GM19455 (cell line): ENCODE measurements around the gene MYO18B.

ENCODE experiments used
- ATAC-seq: cut with Tn5 transposase; IDR thresholded peaks from one replicate; pipeline ENCODE4 v1.9.1; 2021; ENCODE audit not compliant: unreplicated experiment

The MYO18B gene

DNA sequence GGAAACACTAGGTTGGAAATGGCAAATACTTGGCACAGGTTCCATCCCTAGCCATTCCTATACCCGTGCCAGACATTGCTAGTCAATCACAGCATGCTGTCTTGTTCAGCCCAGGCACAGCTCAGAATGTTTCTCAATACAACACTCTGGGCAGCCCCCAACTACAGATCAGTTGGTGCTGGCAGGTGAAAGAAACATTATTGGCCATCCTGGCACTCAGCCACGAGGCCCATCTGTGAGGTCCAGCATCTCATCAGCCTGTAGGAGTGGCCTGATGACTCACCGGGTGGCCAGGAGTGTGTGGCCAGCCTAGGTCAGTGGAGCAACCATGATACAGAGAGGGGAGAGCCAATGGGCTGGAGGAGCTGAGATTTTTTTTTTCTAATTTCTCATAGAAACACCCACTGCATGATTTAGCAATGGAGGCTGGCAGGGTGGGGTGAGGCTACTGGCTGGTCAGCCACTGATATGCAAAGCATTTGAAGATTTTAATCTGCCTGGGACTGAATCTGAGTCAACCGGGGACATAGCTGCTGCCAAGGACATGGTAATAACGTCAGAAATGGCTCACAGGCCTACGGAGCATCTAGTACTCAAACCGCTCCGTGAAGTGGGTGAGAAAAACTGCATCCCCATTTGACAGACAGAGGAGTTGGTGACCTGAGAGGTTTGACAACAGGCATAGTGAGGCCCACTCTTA is 5.4 kb downstream of the MYO18B start:
- ATAC-seq = no peak

DNA sequence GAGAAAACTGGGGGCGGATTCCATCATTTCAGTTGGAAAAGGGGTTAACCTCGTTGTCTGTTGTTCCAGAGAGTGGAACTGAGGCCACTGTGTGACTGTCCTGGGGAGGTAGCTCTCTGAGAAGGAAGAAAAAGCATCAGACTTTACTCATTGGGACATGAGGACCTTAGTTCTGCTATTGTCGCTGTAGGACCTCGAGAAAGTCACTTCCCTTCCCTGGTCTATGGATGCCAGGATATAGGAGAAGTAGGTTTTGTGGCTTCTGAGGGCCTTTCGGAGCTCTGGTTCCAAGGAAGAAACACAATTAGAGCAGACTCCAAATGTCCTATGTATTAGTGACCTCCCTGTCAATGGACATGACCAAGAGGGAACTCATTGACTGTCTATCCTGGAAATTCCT is 6.2 kb downstream of the MYO18B start:
- ATAC-seq = no peak

DNA sequence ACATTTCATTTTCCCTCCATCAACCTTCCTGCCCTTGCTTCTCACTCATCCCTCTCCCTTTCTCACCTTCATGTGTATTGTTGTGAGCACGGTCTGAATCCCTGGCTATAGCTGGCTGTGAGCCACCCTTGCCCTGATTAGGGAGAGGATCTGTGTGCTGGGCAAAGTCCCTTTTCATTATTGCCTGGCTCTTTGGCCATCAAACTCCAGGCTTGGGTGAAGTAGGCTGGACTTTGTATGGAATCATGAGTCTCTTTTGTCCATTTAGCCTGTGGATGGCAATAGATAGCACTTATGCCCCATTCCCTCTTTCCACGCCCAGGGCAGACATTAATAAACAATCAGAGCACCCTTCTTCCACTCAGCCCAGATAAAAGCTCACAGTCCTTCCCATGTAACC is 6.7 kb downstream of the MYO18B start:
- no peak for ATAC-seq

DNA sequence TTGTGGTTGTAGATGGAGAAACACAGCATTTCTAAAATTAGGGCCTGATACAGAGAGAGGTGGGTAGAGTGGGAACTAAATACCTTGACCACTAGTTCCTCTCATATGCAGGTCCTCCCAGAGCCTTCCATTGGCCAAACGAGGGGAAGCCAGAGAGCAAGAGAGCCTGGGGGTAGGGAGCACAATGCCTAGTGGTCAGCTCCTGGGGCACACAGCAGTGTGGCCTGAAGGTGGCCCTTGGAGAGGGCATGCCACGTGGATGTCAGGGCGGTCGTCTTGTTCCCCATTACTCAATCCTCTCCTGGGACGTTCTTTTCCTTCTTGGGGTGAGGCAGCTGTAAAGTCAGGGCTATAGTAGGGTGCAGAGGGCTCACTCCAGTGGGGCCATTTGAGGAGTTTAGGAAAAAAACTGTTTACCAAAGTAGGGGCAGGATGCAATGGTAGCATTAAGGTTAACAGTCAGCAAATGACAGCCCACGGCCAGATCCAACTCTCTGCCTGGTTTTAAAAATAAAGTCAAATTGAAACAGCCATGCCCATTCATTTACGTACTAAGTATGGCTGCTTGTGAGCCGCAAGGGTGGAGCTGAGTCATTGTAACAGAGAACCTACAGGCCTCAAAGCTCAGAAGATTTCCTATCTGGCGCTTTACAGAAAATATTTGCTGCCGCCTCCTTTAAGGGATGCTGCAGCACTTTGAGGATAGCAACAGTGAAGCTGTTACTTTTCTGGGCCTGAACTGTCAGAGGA is 7.6 kb downstream of the MYO18B start:
- peak; percentile 66 for ATAC-seq

DNA sequence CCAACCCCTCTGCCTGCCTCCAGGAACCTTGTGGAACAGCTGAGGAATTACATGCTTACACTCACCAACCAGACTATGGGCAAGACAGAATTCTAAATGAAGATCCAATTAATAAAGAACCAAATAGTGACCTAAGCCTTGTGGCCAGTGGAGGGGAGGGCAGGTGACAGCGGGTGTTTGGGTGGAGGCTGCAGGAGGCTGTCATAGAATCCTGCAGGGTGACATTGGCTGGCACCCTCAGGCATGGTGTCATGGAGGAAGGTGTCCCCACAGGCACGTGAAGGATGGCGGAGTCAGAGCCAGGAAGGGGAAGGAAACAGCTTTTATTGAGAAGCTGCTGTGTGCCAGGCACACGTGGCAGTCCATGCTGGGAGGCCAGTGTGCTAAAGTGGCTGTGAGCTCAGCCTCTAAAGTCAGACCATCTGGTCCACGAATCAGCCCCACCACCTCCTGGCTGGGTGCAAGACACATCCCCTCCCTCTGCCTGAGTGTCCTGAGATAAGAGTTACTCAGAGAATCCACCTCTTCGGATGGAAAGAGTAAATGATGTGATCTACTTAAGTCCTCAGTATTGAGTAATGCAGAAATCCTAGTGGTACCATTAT is 8.7 kb downstream of the MYO18B start:
- no peak for ATAC-seq

DNA sequence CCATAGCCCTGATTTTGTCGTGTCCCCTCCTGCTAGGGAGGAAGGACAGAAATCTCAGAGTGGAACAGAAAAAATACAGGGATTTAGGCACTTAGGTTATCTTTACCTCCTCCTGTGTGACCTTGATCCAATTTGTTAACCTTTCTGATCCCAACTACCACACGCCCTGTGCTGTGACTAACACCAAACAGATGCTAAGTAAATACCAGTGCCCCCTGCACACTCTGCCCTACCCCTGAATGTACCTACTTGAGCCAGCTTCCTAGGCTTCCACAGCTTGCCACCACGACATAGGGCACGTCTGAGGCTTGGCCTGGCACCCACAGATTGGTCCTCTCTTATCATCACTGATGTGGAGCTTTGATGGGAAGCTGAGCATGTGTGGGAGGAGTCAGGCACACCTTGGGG is 9.2 kb downstream of the MYO18B start:
- no peak for ATAC-seq

DNA sequence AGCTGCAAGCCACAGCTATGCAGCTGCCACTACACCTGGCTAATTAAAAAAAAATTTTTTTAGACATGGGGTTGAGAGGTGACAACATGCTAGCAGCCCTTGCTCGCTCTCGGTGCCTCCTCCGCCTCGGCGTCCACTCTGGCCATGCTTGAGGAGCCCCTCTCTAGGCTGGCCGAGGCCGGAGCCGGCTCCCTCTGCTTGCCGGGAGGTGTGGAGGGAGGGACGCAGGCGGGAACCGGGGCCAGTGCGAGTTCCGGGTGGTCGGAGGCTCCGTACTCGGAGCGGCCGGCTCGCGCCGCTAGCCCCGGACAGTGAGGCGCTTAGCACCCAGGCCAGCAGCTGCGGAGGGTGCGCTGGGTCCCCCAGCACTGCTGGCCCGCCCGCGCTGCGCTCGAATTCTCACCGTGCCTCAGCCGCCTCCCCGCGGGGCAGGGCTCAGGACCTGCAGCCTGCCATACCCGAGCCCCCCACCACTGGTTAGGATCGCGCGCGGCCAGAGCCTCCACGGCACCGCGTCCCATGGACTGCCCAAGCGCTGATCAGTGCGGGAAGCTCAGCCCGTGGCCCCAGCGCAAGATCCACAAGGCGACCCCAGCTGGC is 10.7 kb downstream of the MYO18B start:
- no peak for ATAC-seq

DNA sequence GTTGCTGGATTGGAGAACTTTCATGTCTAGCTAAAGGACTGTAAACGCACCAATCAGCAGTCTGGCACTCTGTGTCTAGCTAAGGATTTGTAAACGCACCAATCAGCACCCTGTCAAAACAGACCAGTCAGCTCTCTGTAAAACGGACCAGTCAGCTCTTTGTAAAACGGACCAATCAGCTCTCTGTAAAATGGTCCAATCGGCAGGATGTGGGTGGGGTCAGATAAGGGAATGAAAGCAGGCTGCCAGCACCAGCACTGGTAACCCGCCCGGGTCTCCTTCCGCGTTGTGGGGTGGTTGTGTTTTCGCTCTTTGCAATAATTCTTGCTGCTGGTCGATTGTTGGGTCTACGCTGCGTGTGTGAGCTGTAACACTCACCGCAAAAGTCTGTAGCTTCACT is 11.3 kb downstream of the MYO18B start:
- no peak for ATAC-seq

DNA sequence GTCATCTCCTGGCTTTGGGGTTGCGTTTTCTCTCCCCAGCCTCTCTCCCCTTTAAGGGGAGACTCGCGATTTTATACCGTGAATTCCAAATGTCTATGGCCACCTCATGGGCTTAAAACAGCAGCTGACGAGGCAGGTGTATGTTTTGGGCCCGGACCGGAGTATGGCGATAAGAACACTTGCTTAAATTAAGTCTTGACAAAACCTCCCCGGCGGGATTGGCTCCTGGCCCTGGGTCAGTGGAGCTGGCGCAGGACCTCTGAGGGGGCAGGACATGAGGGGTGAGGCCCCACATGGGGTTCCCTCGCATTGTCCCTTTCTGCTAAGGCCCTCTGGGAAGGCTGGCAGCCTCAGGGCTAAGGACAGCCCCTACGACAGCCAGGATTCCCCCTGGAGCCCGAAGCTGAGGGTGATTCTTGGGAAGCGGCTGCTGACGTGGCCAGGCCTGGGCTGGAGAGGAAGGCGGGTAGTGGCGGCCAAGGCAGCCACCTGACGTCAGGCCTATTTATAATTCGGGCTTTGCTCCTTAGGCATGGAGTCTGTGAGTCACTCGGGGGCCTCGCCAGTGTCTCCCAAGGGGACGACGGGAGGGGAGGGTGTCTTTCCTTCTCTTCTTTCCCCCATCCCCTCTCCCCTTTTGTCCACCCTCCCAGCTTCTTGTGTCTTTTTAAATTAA is 12.7 kb downstream of the MYO18B start:
- ATAC-seq = no peak

DNA sequence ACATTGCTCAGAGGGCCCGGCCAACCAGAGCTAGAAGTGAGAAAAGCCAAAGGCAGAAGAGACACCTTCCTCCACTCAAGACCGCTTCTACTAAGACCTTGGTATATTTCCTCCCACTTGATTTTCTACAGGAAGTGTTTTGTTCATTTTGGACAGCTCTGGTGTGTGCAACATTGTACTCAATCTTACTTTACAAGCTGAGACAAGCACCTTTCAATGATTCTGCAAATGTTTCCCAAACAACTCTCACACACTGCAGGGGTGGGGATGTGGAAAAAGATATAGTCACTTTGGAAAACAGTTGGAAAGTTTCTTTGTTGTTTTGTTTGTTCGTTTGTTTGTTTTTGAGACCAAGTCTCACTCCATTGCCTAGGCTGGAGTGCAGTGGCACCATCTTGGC is 15.7 kb downstream of the MYO18B start:
- no peak for ATAC-seq

DNA sequence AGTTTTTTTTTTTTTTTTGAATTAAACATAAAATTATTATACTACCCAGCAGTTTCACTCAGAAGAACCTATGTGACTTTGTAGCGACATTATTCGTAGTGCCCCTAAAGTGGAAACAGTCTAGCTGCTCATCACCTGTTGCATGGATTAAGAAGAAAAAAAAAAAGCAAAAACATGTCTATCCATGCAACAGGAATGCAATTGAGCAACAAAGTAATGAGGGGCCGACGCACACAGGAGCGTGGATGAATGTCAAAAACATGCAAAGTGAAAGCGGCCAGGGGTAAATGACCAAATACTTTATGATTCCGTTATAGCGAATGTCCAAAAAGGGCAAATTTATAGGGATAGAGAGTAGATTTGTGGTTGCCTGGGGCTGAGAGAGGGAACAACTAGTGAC is 16.3 kb downstream of the MYO18B start:
- no peak for ATAC-seq

DNA sequence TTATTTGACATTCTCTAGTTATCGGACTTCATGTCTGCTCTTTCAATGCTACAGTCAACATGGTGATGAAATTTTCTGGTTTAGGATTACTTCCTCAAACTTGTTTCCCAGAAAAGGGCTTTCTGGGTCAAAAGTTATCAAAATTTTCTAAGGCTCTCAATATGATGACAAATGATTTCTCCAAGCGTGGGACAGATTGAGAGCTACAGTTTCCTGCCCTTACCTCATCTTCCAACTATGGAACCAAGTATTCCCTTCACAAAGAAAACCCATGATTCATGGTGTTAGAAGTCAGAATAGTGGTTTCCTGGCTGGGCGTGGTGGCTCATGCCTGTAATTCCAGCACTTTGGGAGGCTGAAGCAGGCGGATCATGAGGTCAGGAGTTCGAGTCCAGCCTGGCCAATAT is 17.8 kb downstream of the MYO18B start:
- no peak for ATAC-seq

DNA sequence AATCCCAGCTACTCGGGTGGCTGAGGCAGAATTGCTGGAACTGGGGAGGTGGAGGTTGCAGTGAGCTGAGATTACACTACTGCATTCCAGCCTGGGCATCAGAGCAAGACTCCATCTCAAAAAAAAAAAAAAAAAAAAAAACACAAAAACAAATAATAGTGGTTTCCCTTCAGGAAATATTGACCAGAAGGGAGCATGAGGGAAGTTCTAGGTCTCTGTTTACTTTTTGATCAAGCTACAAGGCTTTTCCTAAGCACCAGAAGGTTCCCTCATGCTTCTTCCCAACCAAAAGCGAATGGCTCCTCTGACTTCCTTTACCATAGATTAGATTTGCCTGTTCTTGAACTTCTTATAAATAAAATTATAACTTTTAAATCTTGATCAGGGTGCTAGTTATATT is 18.3 kb downstream of the MYO18B start:
- no peak for ATAC-seq

DNA sequence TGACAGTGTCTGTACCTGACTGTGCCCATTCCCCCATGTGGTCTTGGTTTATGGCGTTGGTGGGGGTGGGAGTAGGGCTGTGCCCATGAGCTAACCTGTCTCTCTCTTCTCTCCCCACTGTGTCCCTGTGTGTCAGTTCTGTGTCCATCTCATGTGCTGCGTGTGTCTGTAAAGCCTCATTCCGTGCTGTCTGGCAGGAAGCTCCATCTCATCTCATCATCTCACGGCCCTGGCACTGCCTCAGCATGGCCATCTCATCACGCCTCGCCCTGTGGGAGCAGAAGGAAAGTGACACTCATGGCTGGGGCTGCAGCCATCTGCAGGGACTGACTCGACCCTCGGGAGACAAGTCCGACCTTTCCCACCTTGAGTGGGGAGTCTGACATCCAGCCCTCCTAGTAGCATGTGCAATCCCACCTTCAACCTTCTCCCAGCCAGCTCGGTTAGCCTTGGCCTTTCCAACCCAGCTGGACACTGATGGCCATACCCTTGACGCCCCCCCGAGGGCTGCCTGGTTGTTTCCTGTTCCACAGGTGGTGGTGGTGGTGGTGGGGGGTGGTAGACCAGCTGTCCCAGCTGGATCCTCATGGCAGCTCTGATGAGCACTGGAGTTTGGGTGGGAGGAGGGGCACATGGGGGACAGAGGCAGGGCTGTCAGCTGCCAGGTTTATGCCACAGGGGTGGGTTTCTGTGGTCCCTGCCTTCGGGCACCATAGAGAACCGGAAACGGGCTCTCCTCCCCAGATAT is 19.0 kb downstream of the MYO18B start:
- ATAC-seq = no peak

DNA sequence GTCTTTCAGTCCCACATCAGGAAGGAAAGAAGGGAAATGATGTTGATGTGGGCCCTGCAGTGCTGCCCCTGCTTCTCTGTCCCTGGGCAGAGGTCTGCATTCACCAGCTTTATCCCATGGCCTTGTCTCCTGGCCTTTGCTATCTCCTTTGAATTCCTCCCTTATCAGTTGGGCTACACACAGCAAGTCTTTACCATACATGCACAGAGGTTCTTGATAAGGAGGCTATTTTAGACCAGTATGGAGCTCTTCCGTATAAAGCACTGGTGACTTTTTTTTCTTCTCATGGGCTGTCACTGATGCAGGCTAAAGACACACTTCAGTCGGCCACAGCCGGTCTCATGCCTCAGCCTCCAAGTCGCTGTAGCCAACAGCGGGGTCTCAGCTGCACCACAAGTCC is 20.2 kb downstream of the MYO18B start:
- ATAC-seq = no peak

DNA sequence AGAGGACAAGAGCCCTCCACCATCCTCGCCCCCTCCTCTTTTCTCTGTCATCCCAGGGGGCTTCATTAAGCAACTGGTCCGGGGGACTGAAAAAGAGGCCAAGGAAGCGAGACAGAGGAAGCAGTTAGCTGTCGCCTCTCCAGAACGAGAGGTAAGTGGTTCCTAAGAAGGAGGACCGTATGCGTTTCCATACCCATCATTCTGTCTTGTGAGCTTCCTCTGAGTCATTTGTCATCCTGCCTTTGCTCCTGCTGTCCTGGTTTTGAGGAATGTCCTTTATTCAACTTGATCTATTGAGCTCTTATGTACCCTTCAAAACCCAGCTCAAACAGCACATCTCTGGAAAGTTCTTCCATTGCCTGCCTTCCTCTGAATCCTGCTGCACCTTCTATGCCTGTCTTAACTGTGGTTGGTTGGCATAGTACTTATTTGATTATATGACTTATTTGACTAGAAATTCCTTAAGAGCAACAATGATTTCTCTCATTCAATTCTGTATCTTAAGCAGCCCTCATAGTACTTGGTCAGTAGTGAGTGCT is 21.3 kb downstream of the MYO18B start:
- no peak for ATAC-seq

DNA sequence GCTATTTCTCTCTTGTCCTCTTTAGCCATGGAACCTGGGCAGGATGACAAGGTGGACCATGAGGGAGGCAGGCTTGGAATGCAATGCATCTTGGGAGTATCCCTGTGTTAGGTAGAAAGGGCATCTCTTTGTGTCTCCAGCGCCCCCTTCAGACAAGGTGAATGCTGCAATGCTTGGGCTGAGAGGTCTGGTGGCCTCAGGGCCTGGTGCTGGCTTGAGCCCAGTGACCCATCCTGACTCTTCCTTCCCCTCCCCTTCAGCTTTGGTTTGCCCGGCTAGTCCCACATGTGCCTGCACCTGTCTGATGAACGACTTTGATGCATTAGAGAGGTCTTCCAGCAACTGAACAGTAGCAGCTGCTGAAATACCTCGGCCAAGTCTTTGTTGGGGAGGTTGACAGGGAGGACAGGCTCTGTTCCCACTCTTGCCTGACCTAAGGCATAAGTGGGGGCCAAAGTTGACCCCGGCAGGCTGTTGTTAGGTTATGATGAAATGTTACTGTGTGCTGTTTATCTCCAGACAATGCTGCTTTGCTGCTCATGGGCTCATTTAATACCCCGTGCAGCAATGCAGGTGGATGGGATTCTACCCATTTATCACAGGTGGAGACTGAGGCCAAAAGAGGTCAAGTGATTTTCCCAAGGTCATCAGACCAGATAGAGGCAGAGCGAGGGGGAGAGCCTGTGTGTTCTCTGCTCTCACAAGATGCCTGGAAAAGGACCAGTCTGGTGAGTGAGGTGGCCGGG is 22.5 kb downstream of the MYO18B start:
- ATAC-seq = no peak

DNA sequence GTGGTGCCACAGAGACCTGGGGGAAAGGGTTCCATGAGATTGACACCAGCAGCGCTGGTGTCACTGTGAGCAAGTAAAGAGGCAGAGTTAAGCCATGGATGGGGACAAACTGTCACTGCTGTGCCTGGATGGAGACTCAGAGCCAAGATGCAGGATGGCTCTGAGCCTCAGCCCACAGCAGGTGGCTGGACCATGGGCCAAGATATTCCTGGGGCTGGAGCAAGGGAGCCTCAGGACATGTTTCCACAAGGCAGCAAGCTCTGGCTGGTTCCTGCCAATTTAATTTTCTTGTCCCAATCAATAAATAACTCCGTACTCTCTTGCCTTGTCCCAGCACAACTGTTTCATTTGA is 23.0 kb downstream of the MYO18B start:
- no peak for ATAC-seq

DNA sequence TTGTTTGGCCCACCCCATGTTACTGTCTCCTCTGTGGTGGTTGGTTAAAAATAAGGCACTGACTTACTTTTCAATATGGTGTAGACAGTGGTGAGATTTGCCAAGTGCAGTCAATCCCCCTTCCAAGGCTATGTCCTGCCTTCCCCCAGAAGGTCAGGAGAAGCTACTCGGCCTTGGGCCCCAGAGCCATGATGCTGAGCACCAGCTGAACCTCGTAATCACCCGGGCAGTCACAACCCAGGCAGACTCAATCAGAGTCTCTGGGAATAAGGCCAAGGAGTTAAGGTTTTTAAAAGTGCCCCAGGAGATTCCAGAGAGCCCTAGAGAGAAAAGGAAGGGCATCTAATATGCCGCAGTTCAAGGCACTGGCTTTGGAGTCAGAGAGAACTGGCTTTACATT is 23.8 kb downstream of the MYO18B start:
- no peak for ATAC-seq

DNA sequence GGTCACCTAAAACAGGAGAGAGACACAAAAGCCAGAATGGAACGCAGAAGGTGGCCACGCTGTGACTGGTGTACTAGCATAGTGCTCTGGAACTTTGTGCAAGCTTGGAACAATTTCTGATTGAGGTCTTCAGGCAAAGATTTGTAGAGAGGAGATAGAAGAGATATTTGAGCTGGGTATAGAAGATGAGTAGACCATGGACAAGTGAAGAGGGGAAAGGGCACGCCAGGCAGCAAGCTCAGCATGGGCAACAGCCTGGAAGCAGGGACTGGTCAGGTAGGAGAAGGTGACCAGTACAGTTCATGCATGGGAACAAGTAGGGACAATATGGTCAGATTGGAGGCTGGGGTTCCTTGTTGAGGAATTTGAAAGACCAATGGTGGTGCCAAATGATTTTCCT is 24.4 kb downstream of the MYO18B start:
- no peak for ATAC-seq
